A549 treated with AZD9567 at 1 μM for 4 hours (cell line): Measurements from ENCODE around the gene MICA. TPM values are rescaled to one million over a fixed set of nuclear protein-coding genes. Genes with fewer than 3 reads are reported as not detected.

Source experiments
- total RNA-seq: library from RNA; stranded (reverse); fragments of 200-300 nt; extraction: Qiagen RNA extraction; gene quantifications from 5 replicates; pipeline ENCODE4 v1.2.3, GENCODE V29; 2022; ENCODE audit not compliant: insufficient read depth

MICA gene
- 30.4 to 38.8 TPM (median 31.3 TPM) in 5 replicates for total RNA-seq

GRCh38 chr6:31403283-31404060, at the start of gene MICA:
Gene MICA, plus strand, starts transcription at chr6:31403595. Its CDS starts 38 bp downstream, at chr6:31403633.

DNA sequence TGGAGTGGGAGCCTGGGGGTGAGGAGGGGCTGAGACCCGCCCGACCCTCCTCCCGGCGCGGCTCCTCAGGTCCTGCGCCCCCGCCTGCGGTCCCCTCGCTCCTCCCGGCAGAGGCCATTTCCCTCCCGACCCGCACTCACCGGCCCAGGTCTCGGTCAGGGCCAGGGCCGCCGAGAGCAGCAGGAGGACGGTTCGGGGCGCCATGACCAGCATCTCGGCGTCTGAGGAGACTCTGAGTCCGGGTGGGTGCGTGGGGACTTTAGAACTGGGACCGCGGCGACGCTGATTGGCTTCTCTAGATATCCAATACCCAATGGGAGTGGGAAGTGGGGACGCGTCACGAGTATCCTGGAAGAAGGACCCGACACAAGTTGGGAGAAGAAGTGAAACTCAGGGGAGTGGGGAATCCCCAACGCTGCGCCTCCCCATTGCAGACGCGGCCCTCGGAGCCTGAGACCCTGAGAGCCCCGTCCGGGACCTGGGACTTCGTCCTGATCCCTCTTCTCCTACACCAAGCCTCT, 46.4 kb upstream of the MICA start, which contains the start of gene HLA-B:
TSS of gene HLA-B (minus strand) at position 234 of the 521 bp plus-strand sequence. CDS start at position 213, 21 bp downstream.

Other genes with a start within 250 kb of the MICA start
- gene CCHCR1, start 245.8 kb upstream of the MICA start, total RNA-seq = 6.7 to 9.0 TPM (median 6.9 TPM) in 5 replicates
- 11.8 to 14.9 TPM (median 14.5 TPM) in 5 replicates for gene TCF19, start 245.0 kb upstream of the MICA start, total RNA-seq
- 8.0 to 13.8 TPM (median 10.5 TPM) in 5 replicates for gene POU5F1, start 232.9 kb upstream of the MICA start, total RNA-seq
- gene HLA-C, start 131.5 kb upstream of the MICA start, total RNA-seq = 42.8 to 57.6 TPM (median 53.4 TPM) in 5 replicates
- 26.6 to 30.8 TPM (median 28.4 TPM) in 5 replicates for gene HLA-B, start 46.4 kb upstream of the MICA start, total RNA-seq
- 6.3 to 10.0 TPM (median 7.2 TPM) in 5 replicates for gene MICB, start 94.5 kb downstream of the MICA start, total RNA-seq
- not detected in 5 replicates for gene MCCD1, start 125.4 kb downstream of the MICA start, total RNA-seq
- 335 to 403 TPM (median 384 TPM) in 5 replicates for gene DDX39B, start 138.4 kb downstream of the MICA start, total RNA-seq
- gene ATP6V1G2, start 143.0 kb downstream of the MICA start, total RNA-seq = 0.43 to 0.72 TPM (median 0.55 TPM) in 4 of 5 replicates, not detected in the other
- 10.5 to 15.8 TPM (median 11.3 TPM) in 5 replicates for gene NFKBIL1, start 144.0 kb downstream of the MICA start, total RNA-seq
- 0.07 to 0.21 TPM (median 0.08 TPM) in 3 of 5 replicates, not detected in the others for gene LTA, start 168.7 kb downstream of the MICA start, total RNA-seq
- 0.09 to 0.10 TPM (median 0.10 TPM) in 3 of 5 replicates, not detected in the others for gene TNF, start 172.0 kb downstream of the MICA start, total RNA-seq
- gene LTB, start 178.8 kb downstream of the MICA start, total RNA-seq = 0.28 to 0.37 TPM (median 0.33 TPM) in 4 of 5 replicates, not detected in the other
- 0.36 to 0.58 TPM (median 0.39 TPM) in 3 of 5 replicates, not detected in the others for gene LST1, start 182.7 kb downstream of the MICA start, total RNA-seq
- not detected in 5 replicates for gene NCR3, start 189.4 kb downstream of the MICA start, total RNA-seq
- not detected in 5 replicates for gene AIF1, start 211.6 kb downstream of the MICA start, total RNA-seq
- 51.3 to 92.7 TPM (median 87.1 TPM) in 5 replicates for gene PRRC2A, start 217.1 kb downstream of the MICA start, total RNA-seq
- gene BAG6, start 249.1 kb downstream of the MICA start, total RNA-seq = 106 to 149 TPM (median 137 TPM) in 5 replicates